Measurements from ENCODE around the gene STIM2. TPM values are rescaled to one million over a fixed set of nuclear protein-coding genes. Genes with fewer than 3 reads are reported as not detected.

STIM2 gene
- total RNA-seq, 1 experiment from 2014 or later = 15.5 TPM

DNA sequence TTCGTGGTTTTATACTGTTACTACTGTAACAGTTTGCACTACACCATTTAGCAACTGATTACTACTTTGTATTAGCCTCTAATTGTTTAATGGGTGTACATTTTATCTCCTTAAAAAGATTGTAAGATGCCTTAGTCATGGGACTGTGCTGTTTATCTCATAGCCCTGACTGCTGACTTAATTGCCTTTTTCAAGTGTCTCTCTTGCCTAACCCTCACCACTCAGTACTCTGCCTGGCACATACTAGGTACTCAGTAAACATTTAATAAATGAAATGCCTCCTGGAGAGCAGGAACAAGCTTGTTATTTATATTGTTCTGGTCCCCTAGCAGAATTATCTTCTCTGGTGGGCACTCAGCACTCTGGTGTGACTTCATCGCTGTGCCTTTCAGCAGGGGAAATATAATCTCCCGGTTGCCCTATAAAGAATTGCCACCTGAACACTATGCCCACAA lies 1.7 kb upstream of the STIM2 start:
- Histone ChIP-seq H3K9me3 (ENCODE audit: low read length) (no peaks in the 10 kb centered on the region), H3F3A (ENCODE audit: low read length, unreplicated experiment) (no peaks in the 10 kb centered on the region), H3K27ac (ENCODE audit: low read length) (peak overlapping the region; percentile 67), H3K36me3 (ENCODE audit: low read depth, low read length) (no peaks in the 10 kb centered on the region), H3K79me2 (ENCODE audit: low read length) (peaks cover 46% of the 10 kb centered on the region), H3K4me3 (ENCODE audit: low read length) (peak overlapping the region; percentile 80), H3K4me2 (ENCODE audit: low read length) (peak overlapping the region; percentile 92), H3K9ac (ENCODE audit: low read length) (peak overlapping the region; percentile 83), H3K27me3 (ENCODE audit: low read length) (no peaks in the 10 kb centered on the region), H3K4me1 (ENCODE audit: insufficient read depth, low read length) (peaks cover 17% of the 10 kb centered on the region), H2AFZ (ENCODE audit: low read length) (no peak overlapping the region), H3K9me2 (replicated peaks; ENCODE audit: low read length) (no peaks in the 10 kb centered on the region), H4K20me1 (ENCODE audit: low read length) (0 out of 2 replicates have a peak, but pooled peaks cover 6% of the 10 kb centered on the region)
- no TSS peak for BruUV-seq (replicated peaks)
- POLR2A ChIA-PET (ENCODE audit: unreplicated experiment) = no interaction called here
- ATAC-seq = no peak
- DNase-seq = no peak
- intact Hi-C loops (cut with micrococcal nuclease) = loop anchor here (5.0 kb wide), 2 partner anchors 292 to 402 kb away; no protein-coding TSS in a partner anchor
- TF ChIP-seq EZH2phosphoT487 (IDR thresholded peaks at IDR 0.05; ENCODE audit: borderline replicate concordance, low read length) = no peak
- TF ChIP-seq, protein P1, sequence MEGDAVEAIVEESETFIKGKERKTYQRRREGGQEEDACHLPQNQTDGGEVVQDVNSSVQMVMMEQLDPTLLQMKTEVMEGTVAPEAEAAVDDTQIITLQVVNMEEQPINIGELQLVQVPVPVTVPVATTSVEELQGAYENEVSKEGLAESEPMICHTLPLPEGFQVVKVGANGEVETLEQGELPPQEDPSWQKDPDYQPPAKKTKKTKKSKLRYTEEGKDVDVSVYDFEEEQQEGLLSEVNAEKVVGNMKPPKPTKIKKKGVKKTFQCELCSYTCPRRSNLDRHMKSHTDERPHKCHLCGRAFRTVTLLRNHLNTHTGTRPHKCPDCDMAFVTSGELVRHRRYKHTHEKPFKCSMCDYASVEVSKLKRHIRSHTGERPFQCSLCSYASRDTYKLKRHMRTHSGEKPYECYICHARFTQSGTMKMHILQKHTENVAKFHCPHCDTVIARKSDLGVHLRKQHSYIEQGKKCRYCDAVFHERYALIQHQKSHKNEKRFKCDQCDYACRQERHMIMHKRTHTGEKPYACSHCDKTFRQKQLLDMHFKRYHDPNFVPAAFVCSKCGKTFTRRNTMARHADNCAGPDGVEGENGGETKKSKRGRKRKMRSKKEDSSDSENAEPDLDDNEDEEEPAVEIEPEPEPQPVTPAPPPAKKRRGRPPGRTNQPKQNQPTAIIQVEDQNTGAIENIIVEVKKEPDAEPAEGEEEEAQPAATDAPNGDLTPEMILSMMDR (conservative IDR thresholded peaks at IDR 0.05; ENCODE audit: low read depth, low read length) = no peak
- no peak for TF ChIP-seq EZH2 (IDR thresholded peaks at IDR 0.05; ENCODE audit: low read length, unreplicated experiment)
- CTCF ChIA-PET = no interaction called here

DNA sequence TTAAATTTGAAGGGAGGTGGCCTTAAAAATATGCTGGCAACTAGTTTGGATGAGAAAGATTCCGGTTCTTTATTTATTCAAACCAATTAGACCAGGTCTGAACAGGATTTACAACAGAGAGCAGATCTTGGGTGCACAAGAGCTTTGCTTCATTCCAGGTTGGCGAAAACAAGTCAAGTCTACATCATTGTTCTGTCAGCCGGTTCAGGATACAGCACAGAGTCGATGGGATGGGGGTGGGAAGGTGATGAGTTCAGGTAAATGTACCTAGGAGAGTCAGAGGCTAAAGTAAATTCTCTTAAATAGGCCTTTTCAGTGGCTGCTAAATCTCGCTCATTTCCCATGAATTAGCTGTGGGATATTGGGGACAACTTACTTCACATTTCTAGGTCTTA lies 882 bp upstream of the STIM2 start:
- H3K9me3 ChIP-seq (ENCODE audit: low read length) = no peaks in the 10 kb centered on the region
- ChIA-PET CTCF (no interaction called here), POLR2A (ENCODE audit: unreplicated experiment) (interaction anchor here (0.6 to 0.7 kb wide), 3 partner anchors 28 to 145 kb away, joined by 3 to 4 read pairs (median 3); no protein-coding TSS in a partner anchor)
- peak overlapping the region; percentile 80 for H3K4me3 ChIP-seq (ENCODE audit: low read length)
- H3K27ac ChIP-seq (ENCODE audit: low read length) = peak overlapping the region; percentile 67
- peak overlapping the region; percentile 92 for H3K4me2 ChIP-seq (ENCODE audit: low read length)
- no TSS peak for BruUV-seq (replicated peaks)
- 0 out of 2 replicates have a peak, but pooled peaks cover 6% of the 10 kb centered on the region for H4K20me1 ChIP-seq (ENCODE audit: low read length)
- intact Hi-C loops (cut with micrococcal nuclease) = loop anchor here (1.0 to 10.0 kb wide), 6 partner anchors 71 to 402 kb away; no protein-coding TSS in a partner anchor
- no peaks in the 10 kb centered on the region for H3K36me3 ChIP-seq (ENCODE audit: low read depth, low read length)
- no peaks in the 10 kb centered on the region for H3K9me2 ChIP-seq (replicated peaks; ENCODE audit: low read length)
- peak overlapping the region; percentile 75 for H2AFZ ChIP-seq (ENCODE audit: low read length)
- no peaks in the 10 kb centered on the region for H3K27me3 ChIP-seq (ENCODE audit: low read length)
- H3K9ac ChIP-seq (ENCODE audit: low read length) = peak overlapping the region; percentile 83
- TF ChIP-seq EZH2phosphoT487 (IDR thresholded peaks at IDR 0.05; ENCODE audit: borderline replicate concordance, low read length) (no peak), EZH2 (IDR thresholded peaks at IDR 0.05; ENCODE audit: low read length, unreplicated experiment) (no peak)
- TF ChIP-seq, protein P1 (conservative IDR thresholded peaks at IDR 0.05; ENCODE audit: low read depth, low read length) = no peak
- H3F3A ChIP-seq (ENCODE audit: low read length, unreplicated experiment) = no peaks in the 10 kb centered on the region
- DNase-seq (no peak), ATAC-seq (no peak)
- H3K4me1 ChIP-seq (ENCODE audit: insufficient read depth, low read length) = peaks cover 17% of the 10 kb centered on the region
- H3K79me2 ChIP-seq (ENCODE audit: low read length) = peaks cover 54% of the 10 kb centered on the region

DNA sequence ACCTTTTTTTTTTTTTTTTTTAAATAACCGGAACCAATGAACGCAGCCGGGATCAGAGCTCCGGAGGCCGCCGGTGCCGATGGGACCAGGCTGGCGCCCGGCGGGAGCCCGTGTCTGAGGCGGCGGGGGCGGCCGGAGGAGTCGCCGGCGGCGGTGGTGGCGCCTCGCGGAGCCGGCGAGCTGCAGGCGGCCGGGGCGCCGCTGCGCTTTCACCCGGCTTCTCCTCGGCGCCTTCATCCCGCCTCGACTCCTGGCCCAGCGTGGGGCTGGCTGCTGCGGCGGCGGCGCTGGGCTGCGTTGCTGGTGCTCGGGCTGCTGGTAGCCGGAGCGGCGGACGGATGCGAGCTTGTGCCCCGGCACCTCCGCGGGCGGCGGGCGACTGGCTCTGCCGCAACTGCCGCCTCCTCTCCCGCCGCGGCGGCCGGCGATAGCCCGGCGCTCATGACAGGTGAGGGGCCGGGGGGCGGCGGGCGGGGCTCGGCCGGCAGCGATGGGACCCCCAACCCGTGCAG lies 337 bp downstream of the STIM2 start:
- H4K20me1 ChIP-seq (ENCODE audit: low read length) = 0 out of 2 replicates have a peak, but pooled peaks cover 6% of the 10 kb centered on the region
- POLR2A ChIA-PET (ENCODE audit: unreplicated experiment) = interaction anchor here (0.5 to 0.6 kb wide), 3 partner anchors 144 to 623 kb away, joined by 4 to 25 read pairs (median 8); no protein-coding TSS in a partner anchor
- H3K79me2 ChIP-seq (ENCODE audit: low read length) = peaks cover 64% of the 10 kb centered on the region
- H3K4me2 ChIP-seq (ENCODE audit: low read length) = peak overlapping the region; percentile 81
- no peaks in the 10 kb centered on the region for H3K27me3 ChIP-seq (ENCODE audit: low read length)
- H3K27ac ChIP-seq (ENCODE audit: low read length) = no peak overlapping the region; the same call in 1 of the 2 replicates
- ATAC-seq (peak; percentile 4), DNase-seq (peak; percentile 19)
- TF ChIP-seq EZH2phosphoT487 (IDR thresholded peaks at IDR 0.05; ENCODE audit: borderline replicate concordance, low read length) = no peak
- no peak for TF ChIP-seq EZH2 (IDR thresholded peaks at IDR 0.05; ENCODE audit: low read length, unreplicated experiment)
- TF ChIP-seq, protein P1 (conservative IDR thresholded peaks at IDR 0.05; ENCODE audit: low read depth, low read length) = no peak
- H3K4me3 ChIP-seq (ENCODE audit: low read length) = peak overlapping the region; percentile 80
- no peaks in the 10 kb centered on the region for H3K9me2 ChIP-seq (replicated peaks; ENCODE audit: low read length)
- no peaks in the 10 kb centered on the region for H3K36me3 ChIP-seq (ENCODE audit: low read depth, low read length)
- CTCF ChIA-PET = interaction anchor here (0.6 kb wide), 1 partner anchor 773 kb away, joined by 12 read pairs; no protein-coding TSS in a partner anchor
- peaks cover 17% of the 10 kb centered on the region for H3K4me1 ChIP-seq (ENCODE audit: insufficient read depth, low read length)
- H3K9ac ChIP-seq (ENCODE audit: low read length) = peak overlapping the region; percentile 83; the same call in 1 of the 2 replicates
- no peaks in the 10 kb centered on the region for H3F3A ChIP-seq (ENCODE audit: low read length, unreplicated experiment)
- BruUV-seq (replicated peaks) = no TSS peak
- intact Hi-C loops (cut with micrococcal nuclease) = loop anchor here (1.0 to 10.0 kb wide), 4 partner anchors 73 to 150 kb away; no protein-coding TSS in a partner anchor
- H3K9me3 ChIP-seq (ENCODE audit: low read length) = no peaks in the 10 kb centered on the region
- H2AFZ ChIP-seq (ENCODE audit: low read length) = peak overlapping the region; percentile 62

Data from PC-3 (cell line).